ENCODE measurements around the gene KCNJ14.
"Not testable (repeated sequence)": the region's sequence is repeated elsewhere in the genome, so short reads cannot be mapped to it uniquely, and the experiment has no call there.

The KCNJ14 gene

DNA sequence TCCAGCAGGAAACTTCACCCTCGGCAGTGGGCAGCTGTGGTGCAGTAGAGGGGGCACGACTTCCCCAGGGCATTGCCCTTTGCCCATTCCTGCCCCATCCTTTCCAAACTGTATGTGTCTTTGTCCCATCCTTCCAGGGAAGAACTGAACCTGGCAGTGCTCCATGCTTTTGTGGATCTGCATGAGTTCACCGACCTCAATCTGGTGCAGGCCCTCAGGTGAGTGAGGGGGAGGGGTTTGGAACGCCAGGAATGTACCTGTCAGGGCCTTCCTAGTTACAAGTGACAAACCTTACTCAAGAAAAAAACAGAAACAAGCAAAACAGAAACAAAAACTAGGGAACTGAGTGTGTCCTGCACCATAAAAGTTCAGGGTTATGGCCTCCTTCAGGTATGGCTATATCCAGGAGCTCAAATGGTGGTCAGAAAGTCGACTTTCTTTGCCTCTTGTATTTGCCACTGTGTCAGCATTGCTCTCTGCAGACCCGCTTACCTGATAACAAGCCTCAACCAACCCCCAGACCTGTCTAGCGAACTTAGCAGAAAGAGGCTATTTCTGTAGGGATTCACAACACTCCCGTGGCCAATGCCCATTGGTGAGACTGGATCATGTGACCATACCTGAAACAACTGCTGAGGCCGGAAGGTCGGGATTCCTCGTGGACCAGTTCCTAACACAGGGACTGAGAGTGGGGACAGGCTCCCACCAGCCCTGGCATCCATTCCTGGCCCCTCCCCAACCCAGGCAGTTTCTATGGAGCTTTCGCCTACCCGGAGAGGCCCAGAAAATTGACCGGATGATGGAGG, 18.0 kb downstream of the KCNJ14 start:
- no peak for DNase-seq

- DNase-seq: no peak
These were observed 18.8 kb downstream of the KCNJ14 start for GRCh38 chr19:48474084-48474592.

- DNase-seq: no peak
These were observed 20.1 kb downstream of the KCNJ14 start for GRCh38 chr19:48475369-48476068.

DNA sequence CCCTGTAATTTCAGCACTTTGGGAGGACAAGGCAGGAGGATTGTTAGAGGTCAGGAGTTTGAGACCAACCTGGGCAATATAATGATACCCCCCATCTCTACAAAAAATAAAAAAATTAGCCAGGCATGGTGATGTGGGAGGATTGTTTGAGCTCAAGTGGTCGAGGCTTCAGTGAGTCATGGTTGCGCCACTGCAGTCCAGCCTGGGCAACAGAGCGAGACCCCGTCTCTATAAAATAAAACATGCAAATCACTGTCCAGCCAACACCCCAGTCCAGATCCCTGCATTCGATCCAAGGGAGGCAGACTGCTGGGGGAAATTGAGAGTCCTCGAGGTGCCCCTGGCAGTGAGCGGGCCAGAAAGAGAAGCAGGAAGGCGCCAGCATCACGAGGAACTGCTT, 20.8 kb downstream of the KCNJ14 start:
- no peak for DNase-seq

DNA sequence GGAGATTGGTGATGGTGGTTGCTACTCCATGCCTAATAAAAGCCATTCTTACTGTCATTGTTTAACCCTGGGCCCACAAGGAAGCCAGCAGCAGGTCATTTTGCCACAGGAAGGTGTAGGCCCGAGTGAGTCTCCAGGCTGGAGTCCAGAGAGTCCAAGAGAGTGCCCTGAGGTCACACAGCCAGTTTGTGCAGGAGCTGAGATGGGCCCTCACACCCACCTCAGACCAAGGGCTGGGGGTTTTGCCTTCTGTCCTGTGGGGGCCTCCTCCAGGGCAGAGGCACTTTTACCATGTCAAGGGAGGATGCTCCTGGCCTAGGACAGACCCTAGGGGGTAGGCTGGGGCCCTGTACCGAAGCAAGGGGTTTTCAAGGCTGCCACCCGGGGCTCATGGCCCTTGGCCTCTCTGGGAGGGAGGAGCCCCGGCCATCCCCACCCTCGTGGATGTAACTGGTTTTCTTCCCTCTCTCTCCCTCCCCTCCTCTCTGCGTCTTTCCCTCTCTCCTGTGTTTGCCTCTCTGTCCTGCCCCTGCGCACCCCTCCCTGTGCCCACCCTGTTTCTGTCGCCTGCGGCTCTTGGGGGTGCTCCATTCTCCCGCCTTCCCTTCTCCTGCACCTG, 21.8 kb downstream of the KCNJ14 start:
- no peak for DNase-seq

DNA sequence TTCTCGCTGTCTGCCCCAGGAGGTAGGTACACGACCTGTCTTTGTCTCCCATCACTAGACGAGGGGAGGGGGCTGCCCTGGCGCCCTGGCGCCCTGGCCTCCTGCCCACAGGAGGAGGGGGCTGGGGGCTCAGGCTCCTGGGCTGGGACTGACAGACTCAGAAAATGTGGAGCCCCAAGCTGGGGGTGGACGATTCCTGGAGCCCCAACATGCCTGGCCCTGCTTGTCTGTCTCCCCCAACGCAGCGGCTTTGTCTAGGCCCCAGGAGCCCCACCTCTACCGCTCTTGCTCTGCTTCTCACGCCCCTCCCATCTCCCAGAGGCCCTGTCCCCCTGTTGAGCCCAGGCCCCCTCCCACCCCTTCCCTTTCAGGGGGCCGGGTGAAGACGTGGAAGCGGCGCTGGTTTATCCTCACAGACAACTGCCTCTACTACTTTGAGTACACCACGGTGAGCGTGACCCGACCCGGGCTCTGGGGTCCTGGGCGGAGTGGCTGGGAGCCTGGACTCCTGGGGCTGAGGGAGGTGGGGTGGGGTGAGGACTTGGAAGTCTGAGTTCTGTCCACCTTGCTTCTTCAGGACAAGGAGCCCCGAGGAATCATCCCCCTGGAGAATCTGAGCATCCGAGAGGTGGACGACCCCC, 22.4 kb downstream of the KCNJ14 start:
- DNase-seq: no peak

DNA sequence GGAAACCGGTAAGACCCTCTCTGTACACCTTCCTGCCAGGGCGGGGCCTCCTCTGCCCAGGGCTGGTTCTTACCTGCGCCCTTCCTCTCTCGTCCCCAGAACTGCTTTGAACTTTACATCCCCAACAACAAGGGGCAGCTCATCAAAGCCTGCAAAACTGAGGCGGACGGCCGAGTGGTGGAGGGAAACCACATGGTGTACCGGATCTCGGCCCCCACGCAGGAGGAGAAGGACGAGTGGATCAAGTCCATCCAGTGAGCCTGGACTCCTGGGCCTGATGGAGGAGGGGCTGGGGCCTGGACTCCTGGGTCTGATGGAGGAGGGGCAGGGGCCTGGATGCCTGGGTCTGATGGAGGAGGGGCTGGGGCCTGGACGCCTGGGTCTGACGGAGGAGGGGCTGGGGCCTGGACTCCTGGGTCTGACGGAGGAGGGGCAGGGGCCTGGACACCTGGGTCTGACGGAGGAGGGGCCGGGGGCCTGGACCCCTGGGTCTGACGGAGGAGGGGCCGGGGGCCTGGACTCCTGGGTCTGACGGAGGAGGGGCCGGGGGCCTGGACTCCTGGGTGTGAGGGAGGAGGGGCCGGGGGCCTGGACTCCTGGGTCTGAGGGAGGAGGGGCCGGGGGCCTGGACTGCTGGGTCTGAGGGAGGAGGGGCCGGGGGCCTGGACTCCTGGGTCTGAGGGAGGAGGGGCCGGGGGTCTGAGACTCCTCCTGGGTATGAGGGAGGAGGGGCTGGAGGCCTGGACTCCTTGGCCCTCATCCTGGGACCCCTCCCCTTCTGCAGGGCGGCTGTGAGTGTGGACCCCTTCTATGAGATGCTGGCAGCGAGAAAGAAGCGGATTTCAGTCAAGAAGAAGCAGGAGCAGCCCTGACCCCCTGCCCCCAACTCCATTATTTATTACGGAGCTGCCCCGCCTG, 23.2 kb downstream of the KCNJ14 start:
- no peak for DNase-seq

DNA sequence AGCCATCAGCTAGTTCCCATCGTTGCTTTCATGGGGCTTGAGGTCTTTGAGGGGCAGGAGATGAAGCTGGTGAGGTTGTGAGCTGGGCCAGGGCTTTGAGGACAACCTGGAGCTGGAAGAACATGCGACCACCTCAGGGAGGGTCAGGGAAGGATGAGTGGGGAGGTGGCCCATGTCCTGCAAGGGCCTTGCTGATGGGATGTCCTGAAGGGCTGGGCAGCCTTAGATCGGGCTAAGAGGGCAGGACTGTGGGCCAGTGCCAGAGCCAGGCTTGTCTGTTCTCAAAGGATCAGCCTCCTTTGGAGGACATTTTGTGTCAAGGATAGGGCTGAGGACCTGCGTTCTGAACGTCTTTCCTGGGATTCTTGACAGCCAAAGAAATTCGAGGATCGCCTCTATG, 24.3 kb downstream of the KCNJ14 start:
- DNase-seq: no peak

DNA sequence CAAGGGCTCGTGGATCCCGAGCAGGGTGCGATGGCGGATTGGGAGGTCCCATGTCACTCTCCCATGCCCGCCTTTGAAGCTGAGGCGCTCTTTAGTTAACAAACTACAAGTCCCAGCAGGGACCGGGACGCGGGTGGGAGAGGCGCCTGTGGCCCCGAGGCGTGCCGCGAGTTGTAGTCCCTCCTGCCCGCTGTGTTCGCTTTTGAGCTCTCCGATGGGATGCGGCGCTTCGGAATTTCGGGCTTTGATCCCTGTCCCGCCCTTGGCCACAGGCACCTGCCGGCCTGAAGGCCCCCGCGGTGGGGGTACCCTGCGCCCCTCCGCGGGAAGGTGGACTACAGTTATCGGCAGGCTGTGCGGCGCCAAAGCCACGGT, 24.8 kb downstream of the KCNJ14 start:
- DNase-seq: no peak

DNA sequence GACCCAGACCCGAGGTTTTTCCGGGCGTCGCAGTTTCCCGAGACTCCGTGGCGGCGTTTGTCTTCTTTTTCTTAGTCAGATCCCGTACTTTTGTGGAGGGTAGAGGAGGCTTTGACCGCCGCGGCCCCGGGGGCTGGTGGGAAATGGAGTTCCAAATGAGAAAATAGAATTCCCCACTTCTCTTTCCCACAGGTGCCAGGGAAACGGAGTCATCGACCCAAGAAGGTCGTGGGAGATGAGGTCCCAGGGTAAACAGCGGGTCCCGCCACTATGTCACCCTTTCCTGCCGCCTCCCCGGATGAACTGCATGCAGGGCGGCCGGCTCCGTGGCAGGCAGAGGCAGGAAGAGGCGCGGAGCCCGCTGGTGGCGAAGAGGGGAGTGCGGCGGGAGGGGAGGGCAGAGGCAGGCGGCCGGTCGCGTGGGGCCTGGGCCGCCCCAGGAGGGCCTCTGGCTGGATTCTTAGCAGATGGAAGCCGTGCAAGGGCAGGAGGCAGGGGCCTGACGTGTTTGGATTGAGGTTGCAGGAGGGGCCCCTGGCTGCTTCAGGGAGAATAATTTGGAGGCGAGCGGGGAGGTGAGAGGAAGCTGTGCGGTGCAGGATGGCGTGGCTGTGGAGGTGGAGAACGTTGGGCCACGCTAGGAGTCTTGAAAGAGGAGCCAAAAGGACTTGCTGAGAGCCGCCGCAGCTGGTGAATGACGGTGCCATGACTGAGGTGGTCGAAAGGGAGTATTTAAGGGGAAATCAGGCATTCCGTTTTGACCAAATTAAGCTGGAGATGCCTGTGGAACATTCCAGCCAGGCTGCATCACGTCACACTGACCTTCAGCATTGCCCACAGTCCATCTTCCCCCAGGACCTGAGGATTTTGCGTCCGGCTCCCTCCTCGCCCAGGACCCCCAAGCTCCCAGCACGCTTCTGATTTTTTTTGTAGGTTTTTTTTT, 25.5 kb downstream of the KCNJ14 start:
- peak; percentile 25 to 30 for DNase-seq

DNA sequence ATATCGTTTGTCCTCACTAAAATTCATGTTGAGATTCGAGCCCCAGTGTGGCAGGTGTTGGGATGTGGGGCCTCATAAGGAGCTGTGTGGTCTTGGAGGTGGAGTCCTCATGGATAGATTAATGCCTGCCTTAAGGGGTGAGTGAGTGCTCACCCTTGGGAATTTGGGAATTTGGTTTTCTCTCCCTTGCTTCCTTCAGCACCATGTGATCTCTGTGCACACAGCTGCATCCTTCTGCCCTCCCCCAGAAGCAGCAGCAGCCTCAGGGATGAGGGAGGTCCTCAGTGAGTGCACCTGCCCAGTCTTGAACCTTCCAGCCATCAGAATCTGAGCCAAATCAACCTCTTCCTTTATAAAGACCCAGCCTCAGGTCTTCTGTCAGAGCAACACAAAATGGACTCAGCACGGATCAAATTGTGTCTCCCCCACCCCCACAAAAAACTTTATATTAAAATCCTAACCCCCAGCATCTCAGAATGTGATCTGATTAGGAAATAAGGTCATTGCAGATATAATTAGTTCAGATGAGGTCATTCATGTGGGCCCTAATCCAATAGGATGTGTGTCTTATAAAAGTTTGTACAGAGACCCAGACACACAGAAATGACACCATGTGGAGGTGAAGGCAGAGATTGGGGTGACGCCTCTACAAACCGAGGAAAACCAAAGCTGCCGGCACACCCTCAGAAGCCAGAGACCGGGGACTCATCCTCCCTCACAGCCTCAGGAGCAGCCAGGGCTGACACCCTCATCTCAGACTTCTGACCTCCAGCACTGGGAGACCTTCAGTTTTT, 26.7 kb downstream of the KCNJ14 start:
- DNase-seq: no peak

DNA sequence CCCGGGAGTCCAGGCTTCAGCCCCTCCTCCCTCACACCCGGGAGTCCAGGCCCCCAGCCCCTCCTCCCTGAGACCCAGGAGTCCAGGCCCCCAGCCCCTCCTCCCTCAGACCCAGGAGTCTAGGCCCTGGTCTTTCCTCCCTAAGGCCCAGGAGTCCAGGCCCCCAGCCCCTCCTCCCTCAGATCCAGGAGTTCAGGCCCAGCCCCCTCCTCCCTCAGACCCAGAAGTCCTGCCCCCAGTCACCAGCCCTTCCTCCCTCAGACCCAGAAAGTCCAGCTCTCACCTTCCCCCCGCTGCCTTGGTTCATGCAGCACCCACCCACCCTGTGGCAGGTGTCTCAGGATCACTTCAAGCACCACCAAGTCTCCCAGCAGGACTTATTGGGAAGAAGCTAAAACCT, 27.9 kb downstream of the KCNJ14 start:
- DNase-seq: no peak

DNA sequence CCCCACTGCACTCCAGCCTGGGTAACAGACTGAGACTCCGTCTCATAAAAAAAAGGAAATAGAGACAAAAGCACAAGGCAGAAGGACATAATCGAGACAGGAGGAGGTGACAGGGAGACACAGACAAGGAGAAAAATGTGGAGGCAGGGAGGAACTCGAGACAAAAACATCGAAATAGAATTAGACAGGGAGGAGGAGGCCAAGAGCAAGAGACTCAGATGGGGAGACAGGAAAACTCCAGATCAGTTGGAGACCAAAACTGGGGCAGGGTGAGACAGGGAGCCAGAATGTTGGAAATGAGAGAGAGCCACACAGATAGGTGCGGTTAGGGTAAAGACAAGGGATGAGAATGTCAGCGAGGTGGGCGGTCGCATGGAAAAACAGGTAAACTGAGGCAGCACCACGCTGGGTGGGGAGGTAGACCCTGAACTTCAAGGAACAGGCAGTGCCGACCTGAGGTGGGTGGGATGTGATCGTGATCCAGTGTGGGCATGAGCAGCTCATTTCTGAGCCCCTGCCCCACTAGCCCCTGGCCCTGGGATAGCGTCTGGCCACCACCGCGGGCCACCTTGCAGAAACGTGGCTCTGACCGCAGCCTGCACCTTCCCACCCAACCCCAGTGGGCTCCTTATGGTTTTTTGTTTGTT, 29.0 kb downstream of the KCNJ14 start:
- no peak for DNase-seq

GRCh38 chr19:48484931-48485612, 29.7 kb downstream of the KCNJ14 start:
- DNase-seq: no peak

DNA sequence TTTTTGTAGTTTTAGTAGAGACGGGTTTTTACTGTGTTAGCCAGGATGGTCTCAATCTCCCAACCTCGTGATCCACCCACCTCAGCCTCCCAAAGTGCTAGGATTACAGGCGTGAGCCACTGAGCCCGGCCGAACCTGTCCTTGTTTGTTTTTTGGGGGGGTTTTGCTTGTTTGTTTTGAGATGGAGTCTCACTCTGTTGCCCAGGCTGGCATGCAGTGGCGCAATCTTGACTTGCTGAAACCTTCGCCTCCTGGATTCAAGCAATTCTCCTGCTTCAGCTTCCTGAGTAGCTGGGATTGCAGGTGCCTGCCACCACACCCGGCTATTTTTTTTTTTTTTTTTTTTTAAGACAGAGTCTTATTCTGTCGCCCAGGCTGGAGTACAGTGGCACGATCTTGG, 31.3 kb downstream of the KCNJ14 start:
- not testable (repeated sequence) for DNase-seq

GRCh38 chr19:48487544-48487943, 32.2 kb downstream of the KCNJ14 start:
- DNase-seq: no peak

DNA sequence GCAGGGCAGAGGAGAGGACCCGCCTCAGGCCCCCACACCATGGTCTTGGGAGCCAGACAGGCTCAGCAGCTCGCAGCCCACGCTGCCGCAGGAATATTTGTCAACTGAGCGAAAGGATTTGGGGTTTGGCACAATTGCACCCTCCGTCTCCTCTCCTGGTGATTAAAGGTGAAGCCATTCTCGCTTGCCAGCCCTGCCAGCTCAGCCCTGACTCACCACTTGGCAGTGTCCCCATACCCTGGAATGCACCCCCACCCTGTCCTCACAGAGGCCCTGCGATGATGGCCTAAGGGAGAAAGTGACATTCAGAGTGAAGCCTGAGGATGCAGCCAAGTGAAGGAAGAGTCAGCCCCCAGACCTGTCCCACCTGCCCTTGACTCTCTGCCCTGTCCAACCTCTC, 32.6 kb downstream of the KCNJ14 start:
- no peak for DNase-seq

GRCh38 chr19:48488478-48488877, 33.1 kb downstream of the KCNJ14 start:
- DNase-seq: not testable (repeated sequence)

- peak; percentile 47 to 49 for DNase-seq
These were observed 34.3 kb downstream of the KCNJ14 start for GRCh38 chr19:48489608-48490216.

Data from bone marrow (tissue), 2 donors.